ENCODE results near the gene C17orf67.

DNA sequence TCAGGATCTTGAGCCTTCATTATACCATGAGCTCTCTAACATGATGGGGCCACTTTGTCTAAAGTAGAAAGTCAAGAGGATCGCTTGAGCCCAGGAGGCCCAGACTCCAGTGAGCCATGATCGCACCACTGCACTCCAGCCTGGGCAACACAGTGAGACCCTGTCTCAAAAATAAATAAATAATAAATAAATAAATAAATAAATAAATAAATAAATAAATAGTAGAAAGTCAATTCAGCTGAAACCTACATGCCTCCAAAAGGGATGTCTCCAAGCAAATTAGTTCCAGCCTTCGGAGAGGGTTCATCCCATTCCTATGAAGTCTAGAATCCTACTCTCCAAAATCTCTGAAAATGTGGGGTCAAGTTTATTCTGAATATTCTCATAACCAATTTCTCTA lies 26.0 kb downstream of the C17orf67 start:
- TF ChIP-seq, protein P1, sequence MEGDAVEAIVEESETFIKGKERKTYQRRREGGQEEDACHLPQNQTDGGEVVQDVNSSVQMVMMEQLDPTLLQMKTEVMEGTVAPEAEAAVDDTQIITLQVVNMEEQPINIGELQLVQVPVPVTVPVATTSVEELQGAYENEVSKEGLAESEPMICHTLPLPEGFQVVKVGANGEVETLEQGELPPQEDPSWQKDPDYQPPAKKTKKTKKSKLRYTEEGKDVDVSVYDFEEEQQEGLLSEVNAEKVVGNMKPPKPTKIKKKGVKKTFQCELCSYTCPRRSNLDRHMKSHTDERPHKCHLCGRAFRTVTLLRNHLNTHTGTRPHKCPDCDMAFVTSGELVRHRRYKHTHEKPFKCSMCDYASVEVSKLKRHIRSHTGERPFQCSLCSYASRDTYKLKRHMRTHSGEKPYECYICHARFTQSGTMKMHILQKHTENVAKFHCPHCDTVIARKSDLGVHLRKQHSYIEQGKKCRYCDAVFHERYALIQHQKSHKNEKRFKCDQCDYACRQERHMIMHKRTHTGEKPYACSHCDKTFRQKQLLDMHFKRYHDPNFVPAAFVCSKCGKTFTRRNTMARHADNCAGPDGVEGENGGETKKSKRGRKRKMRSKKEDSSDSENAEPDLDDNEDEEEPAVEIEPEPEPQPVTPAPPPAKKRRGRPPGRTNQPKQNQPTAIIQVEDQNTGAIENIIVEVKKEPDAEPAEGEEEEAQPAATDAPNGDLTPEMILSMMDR (IDR thresholded peaks at IDR 0.05; ENCODE audit: borderline replicate concordance, extremely low read depth, low read length, poor library complexity, severe bottlenecking), result no peak
- no peak for TF ChIP-seq EZH2 (IDR thresholded peaks at IDR 0.05; ENCODE audit: borderline replicate concordance, low read depth, low read length, severe bottlenecking)
